ENCODE data around the gene CPT1B.

CPT1B gene

DNA sequence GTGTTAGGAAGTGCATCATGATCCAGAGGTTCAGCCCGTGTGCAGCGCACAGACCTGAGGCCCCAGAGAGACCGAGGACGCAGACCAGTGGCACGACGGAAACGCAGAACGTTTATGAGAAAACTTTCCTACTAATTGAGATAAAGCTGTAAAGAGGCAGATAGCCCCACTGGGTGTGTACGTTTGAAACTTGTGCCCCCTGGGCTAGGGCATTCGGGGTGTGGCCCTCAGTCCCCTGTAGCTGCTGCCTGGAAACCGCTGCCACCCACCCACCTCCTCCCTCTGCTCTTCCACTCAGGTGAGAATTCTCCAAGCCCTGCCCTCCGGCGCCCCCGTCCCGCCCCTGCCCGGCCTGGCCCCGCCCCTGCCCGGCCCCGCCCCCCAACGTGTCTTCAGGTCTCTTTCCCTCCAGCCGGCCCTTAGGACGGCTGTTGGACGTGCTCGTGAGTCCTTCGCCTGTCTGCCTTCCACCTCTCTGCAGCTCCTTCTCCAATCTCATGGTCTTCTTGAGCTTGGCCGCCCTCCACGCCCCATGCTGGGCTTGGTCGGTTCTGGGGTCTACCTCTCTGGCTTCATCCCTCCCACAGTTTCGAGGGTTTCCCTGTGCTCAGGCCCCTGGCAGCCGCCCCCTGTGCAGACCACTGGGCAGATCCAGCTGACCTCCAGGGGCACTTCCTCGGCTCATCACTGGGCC is 34.4 kb upstream of the CPT1B start (continued):
- TF ChIP-seq KLF10 (tag by site-specific recombination; IDR thresholded peaks at IDR 0.05) (no peak), ZNF521 (tag by site-specific recombination; IDR thresholded peaks at IDR 0.05) (no peak), PRDM1 (tag by site-specific recombination; IDR thresholded peaks at IDR 0.05) (no peak), HOXA7 (CRISPR knock-in tag; IDR thresholded peaks at IDR 0.05; ENCODE audit: borderline replicate concordance) (no peak), IKZF3 (tag by site-specific recombination; IDR thresholded peaks at IDR 0.05) (no peak), KLF8 (tag by site-specific recombination; IDR thresholded peaks at IDR 0.05) (peak; percentile 24; the same call in 1 of the 2 replicates), ZNF558 (tag by site-specific recombination; IDR thresholded peaks at IDR 0.05) (no peak), BCL11A (tag by site-specific recombination; IDR thresholded peaks at IDR 0.05; ENCODE audit: low read depth) (no peak), ZNF121 (tag by site-specific recombination; IDR thresholded peaks at IDR 0.05) (no peak), SCRT1 (tag by site-specific recombination; IDR thresholded peaks at IDR 0.05; ENCODE audit: borderline replicate concordance) (no peak), SP7 (tag by site-specific recombination; IDR thresholded peaks at IDR 0.05) (no peak), ZNF155 (tag by site-specific recombination; IDR thresholded peaks at IDR 0.05) (no peak), ZFP37 (tag by site-specific recombination; IDR thresholded peaks at IDR 0.05) (no peak), SP3 (tag by site-specific recombination; IDR thresholded peaks at IDR 0.05) (0 out of 2 replicates have a peak, but pooled peaks have one; percentile 3), OSR2 (tag by site-specific recombination; IDR thresholded peaks at IDR 0.05) (no peak), BCL11B (tag by site-specific recombination; IDR thresholded peaks at IDR 0.05; ENCODE audit: low read depth) (no peak), ZNF138 (tag by site-specific recombination; IDR thresholded peaks at IDR 0.05; ENCODE audit: borderline replicate concordance) (no peak), ZNF600 (tag by site-specific recombination; IDR thresholded peaks at IDR 0.05) (peak; percentile 62)
- TF ChIP-seq, protein P1, sequence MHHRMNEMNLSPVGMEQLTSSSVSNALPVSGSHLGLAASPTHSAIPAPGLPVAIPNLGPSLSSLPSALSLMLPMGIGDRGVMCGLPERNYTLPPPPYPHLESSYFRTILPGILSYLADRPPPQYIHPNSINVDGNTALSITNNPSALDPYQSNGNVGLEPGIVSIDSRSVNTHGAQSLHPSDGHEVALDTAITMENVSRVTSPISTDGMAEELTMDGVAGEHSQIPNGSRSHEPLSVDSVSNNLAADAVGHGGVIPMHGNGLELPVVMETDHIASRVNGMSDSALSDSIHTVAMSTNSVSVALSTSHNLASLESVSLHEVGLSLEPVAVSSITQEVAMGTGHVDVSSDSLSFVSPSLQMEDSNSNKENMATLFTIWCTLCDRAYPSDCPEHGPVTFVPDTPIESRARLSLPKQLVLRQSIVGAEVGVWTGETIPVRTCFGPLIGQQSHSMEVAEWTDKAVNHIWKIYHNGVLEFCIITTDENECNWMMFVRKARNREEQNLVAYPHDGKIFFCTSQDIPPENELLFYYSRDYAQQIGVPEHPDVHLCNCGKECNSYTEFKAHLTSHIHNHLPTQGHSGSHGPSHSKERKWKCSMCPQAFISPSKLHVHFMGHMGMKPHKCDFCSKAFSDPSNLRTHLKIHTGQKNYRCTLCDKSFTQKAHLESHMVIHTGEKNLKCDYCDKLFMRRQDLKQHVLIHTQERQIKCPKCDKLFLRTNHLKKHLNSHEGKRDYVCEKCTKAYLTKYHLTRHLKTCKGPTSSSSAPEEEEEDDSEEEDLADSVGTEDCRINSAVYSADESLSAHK (tag by site-specific recombination; IDR thresholded peaks at IDR 0.05) = peak; percentile 89
- TF ChIP-seq, protein P2, sequence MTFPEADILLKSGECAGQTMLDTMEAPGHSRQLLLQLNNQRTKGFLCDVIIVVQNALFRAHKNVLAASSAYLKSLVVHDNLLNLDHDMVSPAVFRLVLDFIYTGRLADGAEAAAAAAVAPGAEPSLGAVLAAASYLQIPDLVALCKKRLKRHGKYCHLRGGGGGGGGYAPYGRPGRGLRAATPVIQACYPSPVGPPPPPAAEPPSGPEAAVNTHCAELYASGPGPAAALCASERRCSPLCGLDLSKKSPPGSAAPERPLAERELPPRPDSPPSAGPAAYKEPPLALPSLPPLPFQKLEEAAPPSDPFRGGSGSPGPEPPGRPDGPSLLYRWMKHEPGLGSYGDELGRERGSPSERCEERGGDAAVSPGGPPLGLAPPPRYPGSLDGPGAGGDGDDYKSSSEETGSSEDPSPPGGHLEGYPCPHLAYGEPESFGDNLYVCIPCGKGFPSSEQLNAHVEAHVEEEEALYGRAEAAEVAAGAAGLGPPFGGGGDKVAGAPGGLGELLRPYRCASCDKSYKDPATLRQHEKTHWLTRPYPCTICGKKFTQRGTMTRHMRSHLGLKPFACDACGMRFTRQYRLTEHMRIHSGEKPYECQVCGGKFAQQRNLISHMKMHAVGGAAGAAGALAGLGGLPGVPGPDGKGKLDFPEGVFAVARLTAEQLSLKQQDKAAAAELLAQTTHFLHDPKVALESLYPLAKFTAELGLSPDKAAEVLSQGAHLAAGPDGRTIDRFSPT (tag by site-specific recombination; IDR thresholded peaks at IDR 0.05) = no peak
- TF ChIP-seq, protein P3, sequence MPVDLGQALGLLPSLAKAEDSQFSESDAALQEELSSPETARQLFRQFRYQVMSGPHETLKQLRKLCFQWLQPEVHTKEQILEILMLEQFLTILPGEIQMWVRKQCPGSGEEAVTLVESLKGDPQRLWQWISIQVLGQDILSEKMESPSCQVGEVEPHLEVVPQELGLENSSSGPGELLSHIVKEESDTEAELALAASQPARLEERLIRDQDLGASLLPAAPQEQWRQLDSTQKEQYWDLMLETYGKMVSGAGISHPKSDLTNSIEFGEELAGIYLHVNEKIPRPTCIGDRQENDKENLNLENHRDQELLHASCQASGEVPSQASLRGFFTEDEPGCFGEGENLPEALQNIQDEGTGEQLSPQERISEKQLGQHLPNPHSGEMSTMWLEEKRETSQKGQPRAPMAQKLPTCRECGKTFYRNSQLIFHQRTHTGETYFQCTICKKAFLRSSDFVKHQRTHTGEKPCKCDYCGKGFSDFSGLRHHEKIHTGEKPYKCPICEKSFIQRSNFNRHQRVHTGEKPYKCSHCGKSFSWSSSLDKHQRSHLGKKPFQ (tag by site-specific recombination; IDR thresholded peaks at IDR 0.05) = no peak
- TF ChIP-seq, protein P4, sequence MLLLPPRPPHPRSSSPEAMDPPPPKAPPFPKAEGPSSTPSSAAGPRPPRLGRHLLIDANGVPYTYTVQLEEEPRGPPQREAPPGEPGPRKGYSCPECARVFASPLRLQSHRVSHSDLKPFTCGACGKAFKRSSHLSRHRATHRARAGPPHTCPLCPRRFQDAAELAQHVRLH (tag by site-specific recombination; IDR thresholded peaks at IDR 0.05) = no peak
- TF ChIP-seq, protein P5, sequence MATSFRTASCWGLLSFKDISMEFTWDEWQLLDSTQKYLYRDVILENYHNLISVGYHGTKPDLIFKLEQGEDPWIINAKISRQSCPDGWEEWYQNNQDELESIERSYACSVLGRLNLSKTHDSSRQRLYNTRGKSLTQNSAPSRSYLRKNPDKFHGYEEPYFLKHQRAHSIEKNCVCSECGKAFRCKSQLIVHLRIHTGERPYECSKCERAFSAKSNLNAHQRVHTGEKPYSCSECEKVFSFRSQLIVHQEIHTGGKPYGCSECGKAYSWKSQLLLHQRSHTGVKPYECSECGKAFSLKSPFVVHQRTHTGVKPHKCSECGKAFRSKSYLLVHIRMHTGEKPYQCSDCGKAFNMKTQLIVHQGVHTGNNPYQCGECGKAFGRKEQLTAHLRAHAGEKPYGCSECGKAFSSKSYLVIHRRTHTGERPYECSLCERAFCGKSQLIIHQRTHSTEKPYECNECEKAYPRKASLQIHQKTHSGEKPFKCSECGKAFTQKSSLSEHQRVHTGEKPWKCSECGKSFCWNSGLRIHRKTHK (tag by site-specific recombination; IDR thresholded peaks at IDR 0.05) = no peak
- TF ChIP-seq, protein P6, sequence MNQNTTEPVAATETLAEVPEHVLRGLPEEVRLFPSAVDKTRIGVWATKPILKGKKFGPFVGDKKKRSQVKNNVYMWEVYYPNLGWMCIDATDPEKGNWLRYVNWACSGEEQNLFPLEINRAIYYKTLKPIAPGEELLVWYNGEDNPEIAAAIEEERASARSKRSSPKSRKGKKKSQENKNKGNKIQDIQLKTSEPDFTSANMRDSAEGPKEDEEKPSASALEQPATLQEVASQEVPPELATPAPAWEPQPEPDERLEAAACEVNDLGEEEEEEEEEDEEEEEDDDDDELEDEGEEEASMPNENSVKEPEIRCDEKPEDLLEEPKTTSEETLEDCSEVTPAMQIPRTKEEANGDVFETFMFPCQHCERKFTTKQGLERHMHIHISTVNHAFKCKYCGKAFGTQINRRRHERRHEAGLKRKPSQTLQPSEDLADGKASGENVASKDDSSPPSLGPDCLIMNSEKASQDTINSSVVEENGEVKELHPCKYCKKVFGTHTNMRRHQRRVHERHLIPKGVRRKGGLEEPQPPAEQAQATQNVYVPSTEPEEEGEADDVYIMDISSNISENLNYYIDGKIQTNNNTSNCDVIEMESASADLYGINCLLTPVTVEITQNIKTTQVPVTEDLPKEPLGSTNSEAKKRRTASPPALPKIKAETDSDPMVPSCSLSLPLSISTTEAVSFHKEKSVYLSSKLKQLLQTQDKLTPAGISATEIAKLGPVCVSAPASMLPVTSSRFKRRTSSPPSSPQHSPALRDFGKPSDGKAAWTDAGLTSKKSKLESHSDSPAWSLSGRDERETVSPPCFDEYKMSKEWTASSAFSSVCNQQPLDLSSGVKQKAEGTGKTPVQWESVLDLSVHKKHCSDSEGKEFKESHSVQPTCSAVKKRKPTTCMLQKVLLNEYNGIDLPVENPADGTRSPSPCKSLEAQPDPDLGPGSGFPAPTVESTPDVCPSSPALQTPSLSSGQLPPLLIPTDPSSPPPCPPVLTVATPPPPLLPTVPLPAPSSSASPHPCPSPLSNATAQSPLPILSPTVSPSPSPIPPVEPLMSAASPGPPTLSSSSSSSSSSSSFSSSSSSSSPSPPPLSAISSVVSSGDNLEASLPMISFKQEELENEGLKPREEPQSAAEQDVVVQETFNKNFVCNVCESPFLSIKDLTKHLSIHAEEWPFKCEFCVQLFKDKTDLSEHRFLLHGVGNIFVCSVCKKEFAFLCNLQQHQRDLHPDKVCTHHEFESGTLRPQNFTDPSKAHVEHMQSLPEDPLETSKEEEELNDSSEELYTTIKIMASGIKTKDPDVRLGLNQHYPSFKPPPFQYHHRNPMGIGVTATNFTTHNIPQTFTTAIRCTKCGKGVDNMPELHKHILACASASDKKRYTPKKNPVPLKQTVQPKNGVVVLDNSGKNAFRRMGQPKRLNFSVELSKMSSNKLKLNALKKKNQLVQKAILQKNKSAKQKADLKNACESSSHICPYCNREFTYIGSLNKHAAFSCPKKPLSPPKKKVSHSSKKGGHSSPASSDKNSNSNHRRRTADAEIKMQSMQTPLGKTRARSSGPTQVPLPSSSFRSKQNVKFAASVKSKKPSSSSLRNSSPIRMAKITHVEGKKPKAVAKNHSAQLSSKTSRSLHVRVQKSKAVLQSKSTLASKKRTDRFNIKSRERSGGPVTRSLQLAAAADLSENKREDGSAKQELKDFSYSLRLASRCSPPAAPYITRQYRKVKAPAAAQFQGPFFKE (tag by site-specific recombination; IDR thresholded peaks at IDR 0.05; ENCODE audit: borderline replicate concordance) = no peak
